Bronchial epithelial cell (primary cell): ENCODE measurements around the gene VAPA. TPM values are rescaled to one million over a fixed set of nuclear protein-coding genes. Genes with fewer than 3 reads are reported as not detected.
A peak's percentile ranks its signal among the peaks of the same experiment; 100 is the strongest.

Experiments
- DNase-seq: peaks from one replicate; pipeline ENCODE4 v3.0.0-alpha.2; 2010; ENCODE audit warnings: low read depth
- FAIRE-seq: peaks from 2 replicates; lab custom pipeline; 2011; peaks lifted over from hg19 to GRCh38; lab: Jason Lieb, UNC
- H3K27me3 ChIP-seq: 2 replicates; pipeline ENCODE4 v1.5.1; 2011; ENCODE audit warnings: low read length; ENCODE audit not compliant: control insufficient read depth, insufficient read depth
- H3K36me3 ChIP-seq: 2 replicates; pipeline ENCODE4 v1.5.1; 2011; ENCODE audit warnings: low read length; ENCODE audit not compliant: control insufficient read depth, insufficient read depth
- H3K4me3 ChIP-seq: 2 replicates; pipeline ENCODE4 v1.5.1; 2011; ENCODE audit warnings: mild to moderate bottlenecking, low read depth, low read length, control low read depth
- CTCF ChIP-seq: IDR thresholded peaks from 2 replicates; pipeline ENCODE4 v1.5.1; 2011; ENCODE audit warnings: mild to moderate bottlenecking, moderate library complexity, low read length, control low read depth, inconsistent platforms; ENCODE audit not compliant: insufficient read depth, severe bottlenecking
- total RNA-seq: library from RNA; depleted of rRNA; stranded (reverse); fragments of >200 nt; gene quantifications from 2 replicates; pipeline ENCODE4 v1.2.1, GENCODE V29; 2014

Gene VAPA
- total RNA-seq, 1 donor from 2014 or later, result 356 TPM

GRCh38 chr18:9994701-9995235 lies 81.0 kb downstream of the VAPA start:
- Histone ChIP-seq H3K36me3 (no peaks in the 10 kb centered on the region), H3K4me3 (no peak overlapping the region), H3K27me3 (no peaks in the 10 kb centered on the region)
- FAIRE-seq (no peak), DNase-seq (no peak)
- no peak for TF ChIP-seq CTCF

- no peak for TF ChIP-seq CTCF
- DNase-seq (no peak), FAIRE-seq (peak; percentile 58)
- no peaks in the 10 kb centered on the region for H3K27me3 ChIP-seq
- H3K36me3 ChIP-seq, result no peaks in the 10 kb centered on the region
- no peak overlapping the region for H3K4me3 ChIP-seq
Observed at GRCh38 chr18:9995631-9996030, 81.8 kb downstream of the VAPA start.

GRCh38 chr18:9996094-9996493 lies 82.3 kb downstream of the VAPA start:
- no peak for TF ChIP-seq CTCF
- H3K36me3 ChIP-seq, result no peaks in the 10 kb centered on the region
- no peak for FAIRE-seq
- no peak for DNase-seq
- H3K27me3 ChIP-seq, result no peaks in the 10 kb centered on the region
- H3K4me3 ChIP-seq, result no peak overlapping the region

- Histone ChIP-seq H3K36me3 (no peaks in the 10 kb centered on the region), H3K4me3 (no peak overlapping the region), H3K27me3 (no peaks in the 10 kb centered on the region)
- FAIRE-seq, result no peak
- no peak for DNase-seq
- no peak for TF ChIP-seq CTCF
Observed at GRCh38 chr18:9997711-9998110, 83.9 kb downstream of the VAPA start.

- no peak for TF ChIP-seq CTCF
- no peak overlapping the region for H3K4me3 ChIP-seq
- FAIRE-seq (no peak), DNase-seq (no peak)
- H3K27me3 ChIP-seq, result no peaks in the 10 kb centered on the region
- no peaks in the 10 kb centered on the region for H3K36me3 ChIP-seq
Observed at GRCh38 chr18:9998330-9998729, 84.5 kb downstream of the VAPA start.

GRCh38 chr18:10002280-10002679 lies 88.5 kb downstream of the VAPA start:
- FAIRE-seq, result no peak
- no peak for TF ChIP-seq CTCF
- no peaks in the 10 kb centered on the region for H3K36me3 ChIP-seq
- H3K4me3 ChIP-seq, result no peak overlapping the region
- no peaks in the 10 kb centered on the region for H3K27me3 ChIP-seq
- no peak for DNase-seq
